IPS-20b (cell line): ENCODE data around the gene POU2F3.

Experiments used
- H3K27ac ChIP-seq: one replicate; pipeline ENCODE4 v1.5.1; 2013; ENCODE audit warnings: low read length
- H3K27me3 ChIP-seq: 2 replicates; pipeline ENCODE4 v1.6.1; 2013; ENCODE audit warnings: mild to moderate bottlenecking, low read length, inconsistent platforms; ENCODE audit not compliant: insufficient read depth
- H3K36me3 ChIP-seq: 2 replicates; pipeline ENCODE4 v1.6.1; 2013; ENCODE audit warnings: low read depth, mild to moderate bottlenecking, inconsistent platforms, low read length, moderate library complexity; ENCODE audit not compliant: insufficient read depth
- H3K4me1 ChIP-seq: 2 replicates; pipeline ENCODE4 v1.6.1; 2013; ENCODE audit warnings: mild to moderate bottlenecking, control low read depth, inconsistent platforms, low read length, moderate library complexity; ENCODE audit not compliant: insufficient read depth
- H3K4me3 ChIP-seq: 2 replicates; pipeline ENCODE4 v1.5.1; 2013; ENCODE audit warnings: mild to moderate bottlenecking, low read length, inconsistent platforms
- H3K9ac ChIP-seq: 2 replicates; pipeline ENCODE4 v1.6.1; 2013; ENCODE audit warnings: low read depth, mild to moderate bottlenecking, inconsistent platforms, low read length, moderate library complexity
- H3K9me3 ChIP-seq: 2 replicates; pipeline ENCODE4 v1.6.1; 2013; ENCODE audit warnings: mild to moderate bottlenecking, low read depth, low read length, inconsistent platforms; ENCODE audit not compliant: insufficient read depth

Gene POU2F3

GRCh38 chr11:120219938-120220746, 19.8 kb upstream of the POU2F3 start:
- Histone ChIP-seq H3K4me3 (no peak overlapping the region), H3K9me3 (no peaks in the 10 kb centered on the region)

GRCh38 chr11:120220747-120221037, 19.2 kb upstream of the POU2F3 start:
- Histone ChIP-seq H3K27ac (no peak overlapping the region), H3K27me3 (peaks cover 55% of the 10 kb centered on the region), H3K9me3 (no peaks in the 10 kb centered on the region), H3K36me3 (no peaks in the 10 kb centered on the region), H3K4me3 (no peak overlapping the region), H3K4me1 (no peaks in the 10 kb centered on the region; the same call in 1 of the 2 replicates), H3K9ac (no peak overlapping the region)

More at GRCh38 chr11:120219938-120220746, 19.8 kb upstream of the POU2F3 start:
- Histone ChIP-seq H3K4me1 (no peaks in the 10 kb centered on the region; the same call in 1 of the 2 replicates), H3K9ac (no peak overlapping the region), H3K27me3 (peaks cover 61% of the 10 kb centered on the region), H3K36me3 (no peaks in the 10 kb centered on the region), H3K27ac (no peak overlapping the region)

- no peaks in the 10 kb centered on the region; the same call in 1 of the 2 replicates for H3K4me1 ChIP-seq
- H3K27ac ChIP-seq = no peak overlapping the region
- H3K27me3 ChIP-seq = peaks cover 50% of the 10 kb centered on the region
- H3K4me3 ChIP-seq = no peak overlapping the region
- H3K9me3 ChIP-seq = no peaks in the 10 kb centered on the region
- no peaks in the 10 kb centered on the region for H3K36me3 ChIP-seq
- H3K9ac ChIP-seq = no peak overlapping the region
Observed at GRCh38 chr11:120221115-120221752, 18.7 kb upstream of the POU2F3 start.

- Histone ChIP-seq H3K27me3 (peaks cover 33% of the 10 kb centered on the region), H3K4me3 (no peak overlapping the region)
Observed at GRCh38 chr11:120222916-120223315, 17.0 kb upstream of the POU2F3 start.

GRCh38 chr11:120223793-120224192, 16.1 kb upstream of the POU2F3 start:
- no peaks in the 10 kb centered on the region for H3K36me3 ChIP-seq
- H3K27me3 ChIP-seq = peaks cover 31% of the 10 kb centered on the region
- H3K4me1 ChIP-seq = no peaks in the 10 kb centered on the region; the same call in 1 of the 2 replicates
- H3K4me3 ChIP-seq = no peak overlapping the region
- no peaks in the 10 kb centered on the region for H3K9me3 ChIP-seq
- no peak overlapping the region for H3K9ac ChIP-seq
- no peak overlapping the region for H3K27ac ChIP-seq

More at GRCh38 chr11:120222916-120223315, 17.0 kb upstream of the POU2F3 start:
- Histone ChIP-seq H3K27ac (no peak overlapping the region), H3K36me3 (no peaks in the 10 kb centered on the region), H3K9ac (no peak overlapping the region), H3K4me1 (no peaks in the 10 kb centered on the region; the same call in 1 of the 2 replicates), H3K9me3 (no peaks in the 10 kb centered on the region)

DNA sequence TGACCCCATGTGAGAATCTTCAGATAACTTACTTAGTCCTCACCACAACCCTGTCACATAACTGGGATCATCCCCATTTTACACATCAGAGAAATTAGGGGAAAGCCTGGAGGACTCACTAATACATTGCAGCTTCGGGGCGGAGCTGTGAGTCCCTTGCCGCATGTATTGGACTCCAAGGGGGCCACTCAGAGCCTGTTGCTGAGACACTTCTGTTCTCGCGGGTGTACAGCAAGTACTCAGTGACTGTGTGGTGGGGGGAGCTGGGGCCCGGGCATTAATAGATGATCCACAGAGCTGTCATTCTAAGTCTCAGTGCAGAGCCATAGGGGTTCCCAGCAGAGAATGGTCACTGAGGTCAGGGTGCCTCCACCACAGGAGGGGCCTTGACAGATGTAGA, 15.6 kb upstream of the POU2F3 start:
- H3K4me1 ChIP-seq = no peaks in the 10 kb centered on the region; the same call in 1 of the 2 replicates
- peaks cover 26% of the 10 kb centered on the region for H3K27me3 ChIP-seq
- no peaks in the 10 kb centered on the region for H3K9me3 ChIP-seq
- no peak overlapping the region for H3K27ac ChIP-seq
- H3K36me3 ChIP-seq = no peaks in the 10 kb centered on the region
- H3K4me3 ChIP-seq = no peak overlapping the region
- no peak overlapping the region for H3K9ac ChIP-seq

GRCh38 chr11:120224972-120225909, 14.7 kb upstream of the POU2F3 start:
- Histone ChIP-seq H3K27me3 (peaks cover 17% of the 10 kb centered on the region), H3K4me3 (no peak overlapping the region), H3K36me3 (no peaks in the 10 kb centered on the region), H3K4me1 (no peaks in the 10 kb centered on the region; the same call in 1 of the 2 replicates), H3K27ac (no peak overlapping the region), H3K9me3 (no peaks in the 10 kb centered on the region), H3K9ac (no peak overlapping the region)

GRCh38 chr11:120226242-120226641, 13.7 kb upstream of the POU2F3 start:
- no peaks in the 10 kb centered on the region for H3K9me3 ChIP-seq
- H3K4me3 ChIP-seq = no peak overlapping the region
- H3K9ac ChIP-seq = no peak overlapping the region
- H3K4me1 ChIP-seq = no peaks in the 10 kb centered on the region; the same call in 1 of the 2 replicates
- H3K27ac ChIP-seq = no peak overlapping the region
- H3K36me3 ChIP-seq = no peaks in the 10 kb centered on the region
- peaks cover 13% of the 10 kb centered on the region; the same call in 1 of the 2 replicates for H3K27me3 ChIP-seq

DNA sequence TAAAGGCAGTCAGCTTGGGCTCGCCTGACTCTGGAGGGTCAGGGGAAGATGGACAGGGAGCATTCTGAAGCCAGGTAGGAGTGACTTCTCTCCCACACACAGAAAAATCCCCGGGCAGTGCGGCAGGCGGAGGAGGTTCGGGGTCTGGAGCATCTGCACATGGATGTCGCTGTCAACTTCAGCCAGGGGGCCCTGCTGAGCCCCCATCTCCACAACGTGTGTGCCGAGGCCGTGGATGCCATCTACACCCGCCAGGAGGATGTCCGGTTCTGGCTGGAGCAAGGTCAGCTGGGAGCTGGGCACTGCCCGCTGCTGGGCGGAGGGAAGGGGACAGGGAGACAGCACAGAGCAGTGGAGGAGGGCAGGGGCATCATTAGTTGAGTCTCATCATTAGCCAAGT, 13.2 kb upstream of the POU2F3 start:
- Histone ChIP-seq H3K9ac (no peak overlapping the region), H3K4me3 (no peak overlapping the region), H3K9me3 (no peaks in the 10 kb centered on the region), H3K4me1 (no peaks in the 10 kb centered on the region; the same call in 1 of the 2 replicates), H3K36me3 (no peaks in the 10 kb centered on the region), H3K27me3 (peaks cover 13% of the 10 kb centered on the region; the same call in 1 of the 2 replicates), H3K27ac (no peak overlapping the region)

DNA sequence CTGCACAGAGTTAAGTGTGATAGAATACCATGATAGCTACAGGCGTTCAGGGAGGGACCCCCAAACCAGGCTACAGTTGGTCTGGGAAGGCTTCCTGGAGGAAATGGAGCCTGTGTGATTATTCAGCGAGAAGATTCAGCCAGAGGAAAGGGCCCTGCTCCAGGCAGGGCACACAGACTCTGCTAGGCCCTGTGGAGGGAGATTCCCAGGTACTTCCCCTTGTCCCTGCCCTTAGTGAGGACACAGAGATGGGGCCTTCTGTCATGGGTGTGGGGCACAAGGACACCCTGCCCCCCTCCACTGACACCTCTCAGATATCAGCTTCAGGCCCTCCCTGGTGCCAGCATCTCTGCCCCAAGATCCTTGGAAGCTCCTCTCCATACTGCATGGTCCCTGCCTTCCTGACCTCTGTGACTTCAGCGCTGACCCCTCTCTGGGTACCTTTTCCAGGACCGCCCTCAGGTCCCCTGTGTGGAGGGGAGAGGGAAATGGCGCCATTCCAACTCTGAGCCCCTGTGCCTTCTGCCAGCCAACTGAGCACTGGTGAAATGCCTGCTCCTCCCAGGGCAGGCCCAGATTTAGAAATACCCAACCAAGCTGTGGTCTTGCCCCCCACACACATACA, 12.6 kb upstream of the POU2F3 start:
- no peaks in the 10 kb centered on the region; the same call in 1 of the 2 replicates for H3K4me1 ChIP-seq
- no peaks in the 10 kb centered on the region for H3K36me3 ChIP-seq
- H3K9me3 ChIP-seq = no peaks in the 10 kb centered on the region
- H3K4me3 ChIP-seq = no peak overlapping the region
- peaks cover 13% of the 10 kb centered on the region; the same call in 1 of the 2 replicates for H3K27me3 ChIP-seq
- H3K27ac ChIP-seq = no peak overlapping the region
- no peak overlapping the region for H3K9ac ChIP-seq
